AG09309 (cell line): ENCODE results near the gene C4A.
A peak's percentile ranks its signal among the peaks of the same experiment; 100 is the strongest.

Experiments used
- DNase-seq: peaks from one replicate; pipeline ENCODE4 v3.0.0-alpha.2; 2010; ENCODE audit warnings: low read depth
- H3K4me3 ChIP-seq: 2 replicates; pipeline ENCODE4 v1.5.1; 2011; ENCODE audit warnings: mild to moderate bottlenecking, low read depth, low read length, moderate library complexity; ENCODE audit not compliant: control insufficient read depth
- TF ChIP-seq, protein P1 (sequence below): IDR thresholded peaks from 2 replicates; pipeline ENCODE4 v1.5.1; 2011; ENCODE audit warnings: mild to moderate bottlenecking, low read depth, low read length, inconsistent platforms; ENCODE audit not compliant: insufficient read depth, control insufficient read depth; ENCODE audit errors: missing control alignments

Gene C4A

DNA sequence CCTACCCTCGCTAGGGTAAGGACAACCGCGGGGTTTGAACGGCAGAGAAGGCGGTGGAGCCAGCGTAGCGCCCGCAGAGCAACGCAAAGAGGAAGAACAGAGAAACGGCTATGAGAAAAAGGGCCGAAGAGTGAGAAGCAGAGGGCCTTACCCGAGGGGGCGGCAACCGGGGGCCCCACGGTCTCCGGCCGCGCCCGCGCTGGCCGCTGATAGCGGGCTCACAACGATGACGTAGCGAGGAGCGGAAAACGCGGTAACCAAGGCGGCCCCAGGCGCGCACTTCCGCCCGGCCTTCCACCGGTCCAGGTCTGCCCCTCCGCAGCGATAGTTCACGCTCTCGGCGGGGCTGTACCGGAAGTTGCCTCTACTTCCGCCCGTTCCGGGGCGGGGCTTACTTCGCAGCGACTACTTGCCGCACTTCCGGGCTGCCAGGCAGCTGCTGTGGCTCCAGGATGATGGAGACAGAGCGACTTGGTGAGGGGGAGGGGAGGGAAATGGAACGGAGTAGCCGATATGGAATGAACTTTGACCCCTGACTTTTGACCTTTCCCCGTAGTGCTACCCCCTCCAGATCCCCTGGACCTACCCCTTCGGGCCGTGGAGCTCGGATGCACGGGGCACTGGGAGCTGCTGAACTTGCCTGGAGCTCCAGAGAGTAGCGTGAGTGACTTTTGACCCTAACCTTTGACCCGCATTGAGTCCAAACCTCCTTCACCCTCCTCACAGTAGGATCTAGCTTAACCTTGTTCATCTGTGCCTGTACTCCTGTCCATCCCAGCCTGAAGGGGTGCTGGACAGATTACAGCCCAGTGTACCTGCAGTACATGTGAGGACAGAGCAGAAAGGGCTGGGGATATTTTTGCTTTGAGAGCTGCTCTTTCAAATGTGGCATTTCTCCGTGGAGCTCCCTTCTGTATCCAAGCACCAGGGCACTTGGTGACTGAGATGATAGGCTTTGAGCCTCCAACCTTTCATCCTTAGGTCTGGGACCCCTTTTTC, 22.8 kb upstream of the C4A start, which contains the start of the genes NELFE and SKIC2:
TSS of gene NELFE (minus strand) at position 231 of the 999 bp plus-strand sequence. CDS start 525 bp downstream, outside the sequence.
TSS of gene SKIC2 (plus strand) at position 435 of the 999 bp plus-strand sequence. CDS start at position 453, 18 bp downstream.
- H3K4me3 ChIP-seq = peak within 1 kb of the TSS; percentile 95
- peak; percentile 91 for DNase-seq
- TF ChIP-seq, protein P1, sequence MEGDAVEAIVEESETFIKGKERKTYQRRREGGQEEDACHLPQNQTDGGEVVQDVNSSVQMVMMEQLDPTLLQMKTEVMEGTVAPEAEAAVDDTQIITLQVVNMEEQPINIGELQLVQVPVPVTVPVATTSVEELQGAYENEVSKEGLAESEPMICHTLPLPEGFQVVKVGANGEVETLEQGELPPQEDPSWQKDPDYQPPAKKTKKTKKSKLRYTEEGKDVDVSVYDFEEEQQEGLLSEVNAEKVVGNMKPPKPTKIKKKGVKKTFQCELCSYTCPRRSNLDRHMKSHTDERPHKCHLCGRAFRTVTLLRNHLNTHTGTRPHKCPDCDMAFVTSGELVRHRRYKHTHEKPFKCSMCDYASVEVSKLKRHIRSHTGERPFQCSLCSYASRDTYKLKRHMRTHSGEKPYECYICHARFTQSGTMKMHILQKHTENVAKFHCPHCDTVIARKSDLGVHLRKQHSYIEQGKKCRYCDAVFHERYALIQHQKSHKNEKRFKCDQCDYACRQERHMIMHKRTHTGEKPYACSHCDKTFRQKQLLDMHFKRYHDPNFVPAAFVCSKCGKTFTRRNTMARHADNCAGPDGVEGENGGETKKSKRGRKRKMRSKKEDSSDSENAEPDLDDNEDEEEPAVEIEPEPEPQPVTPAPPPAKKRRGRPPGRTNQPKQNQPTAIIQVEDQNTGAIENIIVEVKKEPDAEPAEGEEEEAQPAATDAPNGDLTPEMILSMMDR = no peak

DNA sequence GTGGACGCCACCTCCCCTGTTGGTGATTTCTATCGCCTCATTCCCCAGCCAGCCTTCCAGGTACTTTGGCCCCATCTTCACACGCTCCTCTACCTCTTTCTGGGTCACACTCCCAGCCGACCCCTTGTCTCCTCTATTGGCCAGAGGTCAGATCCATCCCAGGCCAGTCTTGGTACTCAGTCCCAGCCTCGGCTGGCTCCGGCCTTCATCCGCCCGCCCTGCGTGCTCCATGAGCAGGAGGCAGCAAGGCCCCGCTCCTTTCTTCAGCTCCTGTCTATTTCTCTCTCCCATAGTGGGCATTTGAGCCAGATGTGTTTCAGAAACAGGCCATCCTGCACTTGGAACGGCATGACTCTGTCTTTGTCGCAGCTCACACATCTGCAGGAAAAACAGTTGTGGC, 20.2 kb upstream of the C4A start:
- TF ChIP-seq, protein P1 = no peak
- H3K4me3 ChIP-seq = no peak overlapping the region
- no peak for DNase-seq

- no peak overlapping the region for H3K4me3 ChIP-seq
- no peak for DNase-seq
- TF ChIP-seq, protein P1 = no peak
Observed at GRCh38 chr6:31963921-31964320, 17.9 kb upstream of the C4A start.

GRCh38 chr6:31965700-31966099, 16.2 kb upstream of the C4A start:
- TF ChIP-seq, protein P1 = no peak
- DNase-seq = no peak
- no peak overlapping the region for H3K4me3 ChIP-seq

DNA sequence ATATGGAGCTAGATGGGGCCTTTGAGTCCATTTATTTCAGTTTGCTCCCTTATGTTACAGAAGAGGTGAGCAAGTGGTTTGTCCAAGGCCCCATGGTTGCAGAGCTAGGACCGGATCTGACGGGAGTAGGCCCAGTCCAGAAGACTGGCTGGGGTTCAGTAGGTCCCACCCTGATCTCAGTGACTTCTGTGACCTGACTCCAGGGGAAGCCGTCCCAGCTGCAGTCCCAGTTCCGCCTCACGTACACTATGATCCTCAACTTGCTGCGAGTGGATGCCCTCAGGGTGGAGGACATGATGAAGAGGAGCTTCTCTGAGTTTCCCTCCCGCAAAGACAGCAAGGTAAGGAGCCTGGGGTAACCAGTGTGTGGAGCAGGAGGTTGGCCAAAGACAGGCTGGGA, 15.4 kb upstream of the C4A start:
- DNase-seq = no peak
- no peak overlapping the region for H3K4me3 ChIP-seq
- TF ChIP-seq, protein P1 = no peak

GRCh38 chr6:31966997-31967925, 14.6 kb upstream of the C4A start:
- H3K4me3 ChIP-seq = no peak overlapping the region
- TF ChIP-seq, protein P1 = no peak
- DNase-seq = no peak
